Activated effector memory CD4-positive, alpha-beta T cell treated with anti-CD3 and anti-CD28 coated beads, Interleukin-2, amount 50 U/mL, for 16 hours (primary cell): Measurements from ENCODE around the gene NKX6-2.
"Not testable (repeated sequence)": the region's sequence is repeated elsewhere in the genome, so short reads cannot be mapped to it uniquely, and the experiment has no call there.

ENCODE experiments used
- DNase-seq: peaks from one replicate; pipeline ENCODE4 v3.0.0-alpha.2; 2020

The NKX6-2 gene

GRCh38 chr10:132752378-132752777 lies 33.6 kb downstream of the NKX6-2 start:
- DNase-seq = no peak

GRCh38 chr10:132750936-132751335 lies 35.0 kb downstream of the NKX6-2 start:
- DNase-seq = no peak

GRCh38 chr10:132749371-132749795 lies 36.6 kb downstream of the NKX6-2 start:
- DNase-seq = no peak

GRCh38 chr10:132748545-132749370 lies 37.2 kb downstream of the NKX6-2 start:
- no peak for DNase-seq

- DNase-seq = no peak
Measured at GRCh38 chr10:132748135-132748534, 37.8 kb downstream of the NKX6-2 start.

GRCh38 chr10:132746801-132747625 lies 38.9 kb downstream of the NKX6-2 start:
- DNase-seq = no peak

- DNase-seq = no peak
Measured at GRCh38 chr10:132746386-132746785, 39.6 kb downstream of the NKX6-2 start.

GRCh38 chr10:132745971-132746370 lies 40.0 kb downstream of the NKX6-2 start:
- DNase-seq = no peak

- DNase-seq = no peak
Measured at GRCh38 chr10:132745511-132745910, 40.4 kb downstream of the NKX6-2 start.

GRCh38 chr10:132744839-132745238 lies 41.1 kb downstream of the NKX6-2 start:
- DNase-seq = no peak

GRCh38 chr10:132743925-132744490 lies 41.9 kb downstream of the NKX6-2 start:
- DNase-seq = no peak

- not testable (repeated sequence) for DNase-seq
Measured at GRCh38 chr10:132743196-132743924, 42.6 kb downstream of the NKX6-2 start.

- DNase-seq = no peak
Measured at GRCh38 chr10:132742837-132743194, 43.1 kb downstream of the NKX6-2 start.

- no peak for DNase-seq
Measured at GRCh38 chr10:132742167-132742836, 43.6 kb downstream of the NKX6-2 start.

GRCh38 chr10:132740588-132740987 lies 45.4 kb downstream of the NKX6-2 start:
- no peak for DNase-seq

GRCh38 chr10:132739225-132739613 lies 46.7 kb downstream of the NKX6-2 start:
- DNase-seq = no peak

- no peak for DNase-seq
Measured at GRCh38 chr10:132738454-132739224, 47.3 kb downstream of the NKX6-2 start.

- no peak for DNase-seq
Measured at GRCh38 chr10:132737390-132738048, 48.4 kb downstream of the NKX6-2 start.

GRCh38 chr10:132735923-132736391 lies 50.0 kb downstream of the NKX6-2 start:
- no peak for DNase-seq

GRCh38 chr10:132735341-132735775 lies 50.6 kb downstream of the NKX6-2 start:
- no peak for DNase-seq

GRCh38 chr10:132733926-132734325 lies 52.0 kb downstream of the NKX6-2 start:
- DNase-seq = no peak
